ENCODE measurements around the gene NPTXR.
"Not testable (repeated sequence)": the region's sequence is repeated elsewhere in the genome, so short reads cannot be mapped to it uniquely, and the experiment has no call there.

Gene NPTXR

GRCh38 chr22:38832005-38832978, 11.5 kb downstream of the NPTXR start:
- no peak for DNase-seq (ENCODE audit: low read depth, low spot score)

GRCh38 chr22:38831166-38831945, 12.5 kb downstream of the NPTXR start:
- peak; percentile 45 for DNase-seq (ENCODE audit: low read depth, low spot score)

- DNase-seq (ENCODE audit: low read depth, low spot score), result no peak
Observed at GRCh38 chr22:38830845-38831108, 13.1 kb downstream of the NPTXR start.

- no peak for DNase-seq (ENCODE audit: low read depth, low spot score)
Observed at GRCh38 chr22:38830026-38830844, 13.6 kb downstream of the NPTXR start.

- DNase-seq (ENCODE audit: low read depth, low spot score), result no peak
Observed at GRCh38 chr22:38829485-38829884, 14.3 kb downstream of the NPTXR start.

- no peak for DNase-seq (ENCODE audit: low read depth, low spot score)
Observed at GRCh38 chr22:38828616-38829205, 15.1 kb downstream of the NPTXR start.

GRCh38 chr22:38828191-38828590, 15.6 kb downstream of the NPTXR start:
- DNase-seq (ENCODE audit: low read depth, low spot score), result no peak

GRCh38 chr22:38827510-38827909, 16.3 kb downstream of the NPTXR start:
- DNase-seq (ENCODE audit: low read depth, low spot score), result no peak

GRCh38 chr22:38826801-38827200, 17.0 kb downstream of the NPTXR start:
- no peak for DNase-seq (ENCODE audit: low read depth, low spot score)

GRCh38 chr22:38826386-38826785, 17.4 kb downstream of the NPTXR start:
- DNase-seq (ENCODE audit: low read depth, low spot score), result no peak

- peak; percentile 93 for DNase-seq (ENCODE audit: low read depth, low spot score)
Observed at GRCh38 chr22:38824585-38824984, 19.2 kb downstream of the NPTXR start.

DNA sequence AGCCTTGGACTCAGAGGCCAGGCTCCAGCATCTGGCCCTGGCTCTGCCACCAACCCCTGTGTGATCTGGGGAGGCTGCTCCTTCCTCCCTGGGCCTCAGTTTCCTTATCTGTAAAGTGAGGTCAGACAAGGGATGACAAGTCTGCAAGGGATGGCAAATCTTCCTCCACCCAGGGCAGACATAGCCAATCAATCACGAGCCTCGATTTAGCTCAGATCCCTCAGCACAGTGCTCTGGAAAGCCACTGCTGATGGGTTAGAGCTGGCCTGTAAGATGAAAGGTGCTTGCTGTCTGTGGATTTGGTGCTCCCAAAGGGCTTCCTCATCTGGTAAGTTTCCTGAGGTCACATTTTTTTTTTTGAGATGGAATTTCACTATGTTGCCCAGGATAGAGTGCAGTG, 20.2 kb downstream of the NPTXR start:
- no peak for DNase-seq (ENCODE audit: low read depth, low spot score)

DNA sequence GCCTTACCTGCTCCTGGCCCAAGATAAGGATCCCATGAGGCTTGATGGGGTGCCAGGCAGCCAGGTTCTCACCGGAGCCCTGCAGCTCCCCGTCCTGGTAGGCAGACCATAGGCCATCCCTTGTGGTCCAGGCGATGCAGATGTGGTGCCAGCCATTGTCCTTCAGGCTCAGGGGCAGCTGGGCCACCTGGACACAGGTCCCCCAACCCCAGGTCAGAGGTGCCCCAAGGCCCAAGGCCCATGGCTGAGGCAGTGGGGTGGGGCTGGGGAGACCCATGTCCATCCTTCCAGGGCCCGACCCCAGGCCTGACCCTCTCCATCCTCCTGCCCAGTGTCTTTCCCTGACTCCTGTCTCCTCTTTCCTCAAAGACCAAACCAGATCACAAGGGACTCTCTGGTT, 20.8 kb downstream of the NPTXR start:
- DNase-seq (ENCODE audit: low read depth, low spot score), result no peak

DNA sequence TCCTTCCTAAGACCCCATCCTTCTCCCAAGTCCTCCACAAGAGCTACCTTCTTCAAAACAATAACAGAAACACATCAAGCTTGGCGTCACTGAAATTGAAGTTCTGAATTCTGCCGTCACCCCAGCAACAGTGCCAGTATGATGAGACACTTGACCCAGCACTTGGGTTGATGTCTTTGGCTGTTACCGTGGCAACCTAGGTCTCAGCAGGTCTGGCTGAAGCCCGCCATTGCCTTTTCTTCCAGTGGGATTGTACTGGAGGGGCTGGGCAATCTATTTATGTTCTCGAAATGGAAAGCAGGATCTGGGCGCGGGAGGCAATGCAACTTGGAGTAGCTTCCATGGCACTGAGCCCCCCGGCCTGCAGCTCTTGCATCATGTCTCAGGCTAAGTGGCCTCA, 23.8 kb downstream of the NPTXR start:
- DNase-seq (ENCODE audit: low read depth, low spot score), result no peak

- no peak for DNase-seq (ENCODE audit: low read depth, low spot score)
Observed at GRCh38 chr22:38819387-38819940, 24.4 kb downstream of the NPTXR start.

DNA sequence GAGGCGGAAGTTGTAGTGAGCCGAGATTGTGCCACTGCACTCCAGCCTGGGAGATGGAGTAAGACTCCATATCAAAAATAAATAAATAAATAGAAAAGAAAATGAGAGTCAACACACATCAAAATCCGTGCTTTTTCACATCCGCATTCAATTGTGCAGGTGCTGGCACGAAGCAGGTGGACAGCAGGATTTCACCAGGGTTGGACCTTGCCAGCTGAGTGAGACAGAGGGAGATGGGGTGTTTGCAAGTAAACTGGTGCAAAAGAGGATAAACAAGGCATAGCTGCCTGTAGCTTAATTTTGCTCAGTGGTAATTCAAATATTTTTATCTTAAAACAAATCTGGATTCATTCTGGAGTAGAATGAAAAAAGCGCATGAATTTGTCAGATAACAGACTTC, 26.6 kb downstream of the NPTXR start:
- no peak for DNase-seq (ENCODE audit: low read depth, low spot score)

DNA sequence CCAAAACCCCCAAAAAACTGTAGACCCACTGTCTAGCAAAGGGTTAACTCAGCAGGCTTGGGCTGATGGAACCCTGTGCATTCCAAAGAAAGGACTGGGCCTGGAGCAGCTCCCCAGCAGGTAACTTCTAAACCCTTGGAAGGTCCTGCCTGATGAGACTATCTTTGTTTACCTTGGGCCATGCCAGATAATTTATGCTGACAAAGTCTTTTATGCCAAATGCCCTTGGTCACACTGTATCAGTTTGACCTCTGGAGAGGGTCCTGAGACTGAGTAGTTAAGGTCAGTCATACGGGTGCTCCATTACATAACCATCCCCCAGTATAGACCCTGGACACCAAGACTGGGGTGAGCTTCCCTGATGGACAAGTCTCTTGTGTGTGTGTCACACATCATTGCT, 28.0 kb downstream of the NPTXR start:
- no peak for DNase-seq (ENCODE audit: low read depth, low spot score)

- no peak for DNase-seq (ENCODE audit: low read depth, low spot score)
Observed at GRCh38 chr22:38811241-38811640, 32.6 kb downstream of the NPTXR start.

DNA sequence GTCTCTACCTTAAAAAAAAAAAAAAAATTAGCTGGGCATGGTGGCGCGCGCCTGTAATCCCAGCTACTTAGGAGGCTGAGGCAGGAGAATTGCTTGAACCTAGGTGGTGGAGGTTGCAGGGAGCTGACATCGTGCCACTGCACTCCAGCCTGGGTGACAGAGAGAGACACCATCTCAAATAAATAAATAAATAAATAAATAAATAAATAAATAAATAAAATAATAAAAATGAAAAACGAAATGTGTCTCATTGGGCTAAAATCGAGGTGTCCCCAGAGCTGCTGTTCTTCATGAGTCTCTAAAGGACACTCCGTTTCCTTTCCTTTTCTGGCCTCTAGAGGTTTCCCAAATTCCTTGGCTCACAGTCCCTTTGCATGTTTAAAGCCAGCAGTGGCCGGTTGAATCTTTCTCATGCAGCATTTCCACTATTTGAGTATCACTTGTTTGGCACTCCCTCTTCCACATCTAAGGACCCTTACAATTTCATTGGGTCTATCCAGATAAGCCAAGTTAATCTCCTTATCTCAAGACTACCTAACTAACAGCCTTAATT, 38.7 kb downstream of the NPTXR start:
- not testable (repeated sequence) for DNase-seq (ENCODE audit: low read depth, low spot score)

- peak; percentile 88 for DNase-seq (ENCODE audit: low read depth, low spot score)
Observed at GRCh38 chr22:38802671-38803121, 41.1 kb downstream of the NPTXR start.
